Body of pancreas (tissue), 4 donors: ENCODE results near the gene ABHD12. TPM values are rescaled to one million over a fixed set of nuclear protein-coding genes. Genes with fewer than 3 reads are reported as not detected.
A peak's percentile ranks its signal among the peaks of the same experiment; 100 is the strongest.

Experiments
- ATAC-seq: fragments of 150-250 bp; one replicate; pipeline ENCODE4 v1.9.1; 2016
- DNase-seq, 4 donors: peaks; one replicate each; pipeline ENCODE4 v3.0.0-alpha.2; 2019
- H3K27ac ChIP-seq, 4 donors: fragments of 200-600 bp; sonication (generic); 1 replicate in 3 of 4; 2 replicates in 1 of 4; pipeline versions ENCODE4 v1.5.1 to v1.6.1; 2016 to 2019; ENCODE audit warnings: mild to moderate bottlenecking in 1 of 4, mixed read lengths in 1 of 4, moderate library complexity in 1 of 4
- H3K27me3 ChIP-seq, 2 donors: fragments of 200-600 bp; sonication (generic); one replicate each; pipeline ENCODE4 v1.6.0; 2016; ENCODE audit warnings: mild to moderate bottlenecking in 1 of 2
- H3K36me3 ChIP-seq, 2 donors: fragments of 200-600 bp; sonication (generic); replicated peaks in 1 of 2; 2 replicates each; pipeline ENCODE4 v1.5.1; 2016; ENCODE audit warnings: low read depth in 2 of 2; ENCODE audit not compliant: insufficient read depth in 1 of 2
- H3K4me1 ChIP-seq: fragments of 200-600 bp; sonication (generic); one replicate; pipeline ENCODE4 v1.6.0; 2016
- H3K4me3 ChIP-seq, 2 donors: fragments of 200-600 bp; sonication (generic); 1 replicate in 1 of 2; 2 replicates in 1 of 2; pipeline ENCODE4 v1.5.1; 2016 to 2019
- H3K9me3 ChIP-seq, 3 donors: fragments of 200-600 bp; sonication (generic); 1 replicate in 2 of 3; 2 replicates in 1 of 3; pipeline ENCODE4 v1.5.1; 2016
- POLR2A ChIP-seq, 3 donors: fragments of 450-650 bp; IDR thresholded peaks; one replicate each; pipeline ENCODE4 v1.6.1; 2016; ENCODE audit warnings: antibody characterized with exemption in 3 of 3, mild to moderate bottlenecking in 2 of 3
- WGBS, 2 donors: methylation state at CpG; one replicate each; pipeline ENCODE4 v1.1.5; 2017; 5-methylcytosine and 5-hydroxymethylcytosine counted together
- intact Hi-C: fragments of 100-400 bp; cut with DNase I; formaldehyde crosslinking; loops from one replicate; pipeline ENCODE4 v1.15.1; 2023
- total RNA-seq, 2 donors: library from RNA; depleted of rRNA; stranded (reverse); fragments of >200 nt; gene quantifications; one replicate each; pipeline ENCODE4 v1.1.0, GENCODE V29; 2016
- TF ChIP-seq, protein P1 (sequence below), 7 experiments: fragments of 450-650 bp in 4 of 7; fragments of 200-600 bp in 3 of 7; sonication (generic) in 3 of 7; IDR thresholded peaks; one replicate each; pipeline ENCODE4 v1.5.1; 2016 to 2019; ENCODE audit warnings: antibody characterized with exemption in 7 of 7

The ABHD12 gene
- total RNA-seq, 2 donors from 2014 or later: 74.7 to 106 TPM

DNA sequence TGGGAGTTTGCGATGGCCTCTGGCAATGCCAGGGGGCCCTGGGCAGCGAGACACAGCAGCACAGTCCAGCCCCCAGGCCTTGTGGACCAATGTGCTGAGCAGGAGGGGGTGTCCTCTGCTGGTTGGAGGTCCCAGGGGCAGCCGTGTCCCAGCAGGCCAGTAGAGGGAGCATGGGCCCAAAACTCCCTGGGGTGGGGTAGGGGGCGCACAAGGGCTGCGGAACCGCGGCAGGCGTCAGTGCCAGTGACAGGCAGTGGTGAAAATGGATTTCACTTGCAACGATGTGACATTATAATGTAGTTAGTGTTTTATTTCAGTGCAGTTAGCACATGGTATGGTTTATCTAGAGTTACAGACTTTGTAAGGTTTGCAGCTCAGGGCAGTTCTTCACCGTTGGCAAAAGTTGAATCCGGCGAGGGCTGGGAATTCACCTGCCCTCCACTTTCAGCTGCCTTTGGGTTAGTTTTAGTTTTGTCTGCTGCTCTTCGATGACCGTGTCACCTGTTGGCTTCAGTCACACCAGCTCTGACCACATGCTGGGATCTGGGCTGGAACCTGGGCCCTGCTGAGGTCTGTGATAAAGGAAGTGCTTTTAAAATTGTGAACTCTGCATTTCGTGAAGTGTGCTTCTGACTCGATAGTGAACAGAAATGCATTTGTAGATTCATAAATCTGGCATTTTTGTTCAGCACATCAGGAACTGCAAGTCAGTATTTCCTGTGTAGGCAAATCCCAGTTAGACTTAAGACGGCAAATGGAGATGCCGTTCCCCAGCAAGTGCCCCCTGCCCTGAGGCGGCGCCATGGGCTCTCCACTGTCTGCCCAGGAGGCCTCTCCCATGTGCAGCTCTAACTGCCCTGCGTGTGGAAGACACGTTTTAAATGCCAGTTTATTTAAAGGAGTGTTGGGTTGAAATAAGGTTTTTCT, 95.9 kb downstream of the ABHD12 start:
- Histone ChIP-seq H3K27me3 (no peaks in the 10 kb centered on the region), H3K36me3 (peaks cover 0 to 3% of the 10 kb centered on the region in 2 donors), H3K27ac (peak overlapping the region in 3 of 4 donors; percentile 39 to 60 (median 44)), H3K4me1 (peaks cover 26% of the 10 kb centered on the region), H3K4me3 (no peak overlapping the region), H3K9me3 (no peaks in the 10 kb centered on the region)
- peak; percentile 17 for ATAC-seq
- intact Hi-C loops: no loop called here
- TF ChIP-seq, protein P1, sequence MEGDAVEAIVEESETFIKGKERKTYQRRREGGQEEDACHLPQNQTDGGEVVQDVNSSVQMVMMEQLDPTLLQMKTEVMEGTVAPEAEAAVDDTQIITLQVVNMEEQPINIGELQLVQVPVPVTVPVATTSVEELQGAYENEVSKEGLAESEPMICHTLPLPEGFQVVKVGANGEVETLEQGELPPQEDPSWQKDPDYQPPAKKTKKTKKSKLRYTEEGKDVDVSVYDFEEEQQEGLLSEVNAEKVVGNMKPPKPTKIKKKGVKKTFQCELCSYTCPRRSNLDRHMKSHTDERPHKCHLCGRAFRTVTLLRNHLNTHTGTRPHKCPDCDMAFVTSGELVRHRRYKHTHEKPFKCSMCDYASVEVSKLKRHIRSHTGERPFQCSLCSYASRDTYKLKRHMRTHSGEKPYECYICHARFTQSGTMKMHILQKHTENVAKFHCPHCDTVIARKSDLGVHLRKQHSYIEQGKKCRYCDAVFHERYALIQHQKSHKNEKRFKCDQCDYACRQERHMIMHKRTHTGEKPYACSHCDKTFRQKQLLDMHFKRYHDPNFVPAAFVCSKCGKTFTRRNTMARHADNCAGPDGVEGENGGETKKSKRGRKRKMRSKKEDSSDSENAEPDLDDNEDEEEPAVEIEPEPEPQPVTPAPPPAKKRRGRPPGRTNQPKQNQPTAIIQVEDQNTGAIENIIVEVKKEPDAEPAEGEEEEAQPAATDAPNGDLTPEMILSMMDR (IDR thresholded peaks at IDR 0.05): peak in 6 of 7 experiments; percentile 33 to 74 (median 46)
- no peak for TF ChIP-seq POLR2A (IDR thresholded peaks at IDR 0.05)
- DNase-seq: peak in 2 of 4 donors; percentile 33 to 53
- 48 to 70% methylated on average over 20 to 21 of the region's 22 CpGs for WGBS, 2 donors

DNA sequence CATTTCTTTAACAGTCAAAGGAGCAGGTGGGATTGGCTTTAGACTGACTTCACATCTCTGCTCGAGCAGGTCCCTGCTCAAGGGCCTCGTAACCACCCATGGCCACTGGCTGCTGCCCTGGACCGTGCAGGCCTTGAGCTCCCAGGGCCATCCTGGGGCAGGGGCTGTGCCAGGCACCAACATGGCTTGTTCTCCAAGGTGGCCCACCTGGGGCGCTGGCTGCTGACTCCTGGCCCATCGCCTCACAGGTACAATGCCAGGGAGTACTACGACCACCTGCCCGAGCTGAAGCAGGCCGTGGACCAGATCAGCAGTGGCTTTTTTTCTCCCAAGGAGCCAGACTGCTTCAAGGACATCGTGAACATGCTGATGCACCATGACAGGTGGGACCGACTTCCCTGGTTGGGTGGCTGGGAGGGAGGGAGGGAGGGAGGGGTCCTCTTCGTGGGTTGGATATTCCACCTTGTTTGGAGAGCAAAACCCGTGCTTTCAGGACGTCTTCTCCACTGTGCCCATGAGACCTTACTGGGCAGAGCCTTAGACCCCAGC, 96.7 kb downstream of the ABHD12 start:
- Histone ChIP-seq H3K4me1 (peaks cover 26% of the 10 kb centered on the region), H3K4me3 (no peak overlapping the region), H3K27ac (peak overlapping the region in 1 of 4 donors; percentile 34), H3K36me3 (peaks cover 0 to 3% of the 10 kb centered on the region in 2 donors), H3K9me3 (no peaks in the 10 kb centered on the region), H3K27me3 (no peaks in the 10 kb centered on the region)
- intact Hi-C loops: no loop called here
- ATAC-seq: no peak
- TF ChIP-seq, protein P1 (IDR thresholded peaks at IDR 0.05): no peak
- no peak for TF ChIP-seq POLR2A (IDR thresholded peaks at IDR 0.05)
- peak in 1 of 4 donors; percentile 13 for DNase-seq
- WGBS, 2 donors: 73 to 77% methylated on average over 10 to 13 of the region's 13 CpGs

DNA sequence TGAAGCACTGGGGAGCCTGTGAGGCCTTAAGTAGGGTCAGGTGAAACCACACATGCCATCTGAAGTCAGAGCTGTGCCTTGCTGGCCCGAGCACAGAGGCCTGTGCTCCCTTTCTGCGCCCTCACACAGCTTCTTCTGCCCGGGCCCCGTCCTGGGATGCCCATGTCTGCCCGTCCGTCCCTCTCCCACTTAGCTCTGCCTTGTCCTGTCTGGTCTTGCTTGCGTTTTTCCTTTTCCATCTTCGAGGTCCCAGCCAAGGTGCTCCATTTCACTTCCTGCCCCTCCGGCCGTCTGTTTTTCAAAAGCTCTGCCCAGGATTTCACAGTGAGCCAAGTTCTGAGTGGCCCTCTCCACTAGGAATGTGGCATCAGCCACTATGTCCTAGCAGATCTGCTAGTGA, 97.1 kb downstream of the ABHD12 start:
- H3K4me3 ChIP-seq: no peak overlapping the region
- peaks cover 26% of the 10 kb centered on the region for H3K4me1 ChIP-seq
- no peaks in the 10 kb centered on the region for H3K9me3 ChIP-seq
- H3K36me3 ChIP-seq: peaks cover 0 to 3% of the 10 kb centered on the region in 2 donors
- peak overlapping the region in 1 of 4 donors; percentile 3 for H3K27ac ChIP-seq
- WGBS, 2 donors: 74 to 85% methylated on average over 10 of the region's 10 CpGs
- DNase-seq: peak in 1 of 4 donors; percentile 9
- H3K27me3 ChIP-seq: no peaks in the 10 kb centered on the region
- TF ChIP-seq, protein P1 (IDR thresholded peaks at IDR 0.05): no peak
- no peak for TF ChIP-seq POLR2A (IDR thresholded peaks at IDR 0.05)
- intact Hi-C loops: no loop called here
- no peak for ATAC-seq

DNA sequence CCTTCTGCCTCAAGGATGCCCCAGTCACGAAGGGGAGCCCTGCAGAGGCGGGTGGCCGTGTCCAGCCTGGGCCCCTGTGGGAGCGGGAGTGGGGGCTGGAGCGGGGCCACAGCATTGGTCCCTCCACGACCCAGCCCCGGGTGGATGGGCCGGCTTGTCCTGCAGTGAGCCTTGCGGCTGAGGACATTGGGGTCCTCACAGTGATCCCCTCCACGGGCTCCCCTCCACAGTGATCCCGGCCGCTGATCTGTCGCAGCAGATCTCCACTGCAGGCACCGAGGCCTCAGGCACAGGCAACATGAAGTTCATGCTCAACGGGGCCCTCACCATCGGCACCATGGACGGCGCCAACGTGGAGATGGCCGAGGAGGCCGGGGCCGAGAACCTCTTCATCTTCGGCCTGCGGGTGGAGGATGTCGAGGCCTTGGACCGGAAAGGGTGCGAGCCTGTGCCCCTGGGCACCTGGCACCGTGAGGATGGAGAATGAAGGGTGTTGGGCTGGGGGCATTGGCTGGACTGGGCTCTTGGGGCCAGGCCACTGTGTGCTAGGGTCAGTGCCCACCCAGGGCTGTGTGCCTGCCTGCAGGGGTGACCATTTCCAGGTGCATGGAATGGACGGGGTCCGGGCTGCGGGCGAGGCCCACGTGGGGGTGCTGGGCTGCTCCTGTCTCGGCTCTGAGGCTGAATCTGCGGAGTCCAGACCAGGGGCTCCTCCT, 98.3 kb downstream of the ABHD12 start:
- Histone ChIP-seq H3K27me3 (no peaks in the 10 kb centered on the region), H3K27ac (no peak overlapping the region), H3K9me3 (no peaks in the 10 kb centered on the region), H3K4me3 (no peak overlapping the region), H3K4me1 (peaks cover 26% of the 10 kb centered on the region), H3K36me3 (peaks cover 0 to 3% of the 10 kb centered on the region in 2 donors)
- intact Hi-C loops: no loop called here
- ATAC-seq (no peak), DNase-seq (peak in 1 of 4 donors; percentile 12)
- TF ChIP-seq POLR2A (IDR thresholded peaks at IDR 0.05): no peak
- TF ChIP-seq, protein P1 (IDR thresholded peaks at IDR 0.05): no peak
- 91 to 100% methylated on average over 3 to 33 of the region's 35 CpGs for WGBS, 2 donors
